ENCODE measurements around the gene CHIT1. TPM values are rescaled to one million over a fixed set of nuclear protein-coding genes. Genes with fewer than 3 reads are reported as not detected.
A peak's percentile ranks its signal among the peaks of the same experiment; 100 is the strongest.

Gene CHIT1
- total RNA-seq, 1 donor from 2014 or later, result not detected

DNA sequence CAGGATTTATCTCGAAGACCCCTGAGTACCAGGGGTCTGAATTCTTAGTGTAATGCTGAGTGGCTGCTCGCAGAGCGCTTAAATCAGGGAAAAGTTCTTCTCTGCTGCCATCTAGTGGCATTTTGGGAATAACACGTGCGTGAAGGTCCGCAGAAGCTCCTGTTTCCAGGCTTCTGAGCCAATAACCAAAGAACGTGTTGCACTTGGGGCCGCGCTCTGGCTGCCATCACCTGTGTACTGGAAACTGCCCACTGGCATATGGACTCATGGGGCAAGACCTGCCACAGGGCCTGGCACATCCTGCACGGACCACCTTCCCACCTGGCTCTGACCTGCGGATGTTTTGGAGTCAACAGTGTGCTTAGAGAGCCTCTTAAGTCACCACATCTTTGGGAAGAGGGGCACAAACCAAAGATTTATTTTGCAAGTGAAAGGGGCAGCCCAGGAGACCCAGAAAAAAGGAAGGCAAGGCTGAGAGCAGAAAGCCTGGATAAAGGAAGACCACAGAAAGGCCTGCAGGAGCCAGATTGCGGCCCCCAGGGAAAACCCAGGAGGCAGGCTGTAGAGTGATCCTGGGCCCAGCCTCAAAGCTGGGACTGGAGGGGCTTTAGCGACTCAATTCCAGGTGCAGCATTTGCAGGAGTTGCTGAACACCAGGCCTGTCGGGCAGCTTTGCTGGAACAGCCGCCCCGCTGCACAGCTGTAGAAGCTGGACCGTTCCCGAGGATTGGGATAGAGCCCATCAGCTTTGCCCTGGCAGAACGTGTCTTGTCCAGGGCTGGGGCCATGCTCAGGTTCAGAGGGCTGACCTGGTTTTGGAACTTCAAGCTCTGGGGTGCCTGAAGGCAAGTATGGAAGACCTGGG lies 13.0 kb downstream of the CHIT1 start:
- TF ChIP-seq, protein P1, sequence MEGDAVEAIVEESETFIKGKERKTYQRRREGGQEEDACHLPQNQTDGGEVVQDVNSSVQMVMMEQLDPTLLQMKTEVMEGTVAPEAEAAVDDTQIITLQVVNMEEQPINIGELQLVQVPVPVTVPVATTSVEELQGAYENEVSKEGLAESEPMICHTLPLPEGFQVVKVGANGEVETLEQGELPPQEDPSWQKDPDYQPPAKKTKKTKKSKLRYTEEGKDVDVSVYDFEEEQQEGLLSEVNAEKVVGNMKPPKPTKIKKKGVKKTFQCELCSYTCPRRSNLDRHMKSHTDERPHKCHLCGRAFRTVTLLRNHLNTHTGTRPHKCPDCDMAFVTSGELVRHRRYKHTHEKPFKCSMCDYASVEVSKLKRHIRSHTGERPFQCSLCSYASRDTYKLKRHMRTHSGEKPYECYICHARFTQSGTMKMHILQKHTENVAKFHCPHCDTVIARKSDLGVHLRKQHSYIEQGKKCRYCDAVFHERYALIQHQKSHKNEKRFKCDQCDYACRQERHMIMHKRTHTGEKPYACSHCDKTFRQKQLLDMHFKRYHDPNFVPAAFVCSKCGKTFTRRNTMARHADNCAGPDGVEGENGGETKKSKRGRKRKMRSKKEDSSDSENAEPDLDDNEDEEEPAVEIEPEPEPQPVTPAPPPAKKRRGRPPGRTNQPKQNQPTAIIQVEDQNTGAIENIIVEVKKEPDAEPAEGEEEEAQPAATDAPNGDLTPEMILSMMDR (conservative IDR thresholded peaks at IDR 0.05), result peak; percentile 90
- H3K27ac Mint-ChIP-seq, result no peak overlapping the region
- H3K9me3 Mint-ChIP-seq, result no peaks in the 10 kb centered on the region
- DNase-seq (ENCODE audit: extremely low spot score, unreplicated experiment), result no peak
- peaks cover 46% of the 10 kb centered on the region for H3K27me3 Mint-ChIP-seq
- peaks cover 10% of the 10 kb centered on the region for H3K4me1 Mint-ChIP-seq (ENCODE audit: unreplicated experiment)
- H3K36me3 Mint-ChIP-seq, result no peaks in the 10 kb centered on the region
- no peak overlapping the region for H3K4me3 Mint-ChIP-seq

DNA sequence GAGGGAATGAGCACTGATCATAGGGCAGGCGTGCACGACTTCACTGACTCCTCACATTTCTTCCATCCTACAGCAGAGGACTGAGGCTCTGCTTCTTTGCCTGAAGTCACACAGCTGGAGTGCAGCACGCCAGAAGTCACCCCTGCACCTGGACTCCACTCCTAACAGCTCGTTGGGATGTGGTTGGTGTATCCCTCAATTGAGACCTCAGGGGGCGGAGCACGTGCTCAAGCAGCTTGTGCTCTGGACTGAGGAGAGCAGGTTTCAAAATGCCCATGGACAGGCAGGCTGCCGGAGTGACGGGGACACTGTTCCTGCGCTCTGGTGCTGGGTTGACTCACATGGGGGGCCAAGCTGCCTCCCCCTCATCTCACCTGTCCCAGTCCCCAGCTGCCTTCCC lies 13.9 kb downstream of the CHIT1 start:
- Mint-ChIP-seq H3K9me3 (no peaks in the 10 kb centered on the region), H3K4me1 (ENCODE audit: unreplicated experiment) (peaks cover 10% of the 10 kb centered on the region), H3K36me3 (no peaks in the 10 kb centered on the region), H3K27me3 (peaks cover 45% of the 10 kb centered on the region), H3K27ac (no peak overlapping the region), H3K4me3 (no peak overlapping the region)
- TF ChIP-seq, protein P1 (conservative IDR thresholded peaks at IDR 0.05), result no peak
- no peak for DNase-seq (ENCODE audit: extremely low spot score, unreplicated experiment)

- no peaks in the 10 kb centered on the region for H3K9me3 Mint-ChIP-seq
- no peak overlapping the region for H3K4me3 Mint-ChIP-seq
- H3K27ac Mint-ChIP-seq, result no peak overlapping the region
- H3K27me3 Mint-ChIP-seq, result peaks cover 44% of the 10 kb centered on the region
- peaks cover 10% of the 10 kb centered on the region for H3K4me1 Mint-ChIP-seq (ENCODE audit: unreplicated experiment)
- TF ChIP-seq, protein P1 (conservative IDR thresholded peaks at IDR 0.05), result no peak
- no peaks in the 10 kb centered on the region for H3K36me3 Mint-ChIP-seq
- DNase-seq (ENCODE audit: extremely low spot score, unreplicated experiment), result no peak
Observed at GRCh38 chr1:203214871-203215270, 14.6 kb downstream of the CHIT1 start.

DNA sequence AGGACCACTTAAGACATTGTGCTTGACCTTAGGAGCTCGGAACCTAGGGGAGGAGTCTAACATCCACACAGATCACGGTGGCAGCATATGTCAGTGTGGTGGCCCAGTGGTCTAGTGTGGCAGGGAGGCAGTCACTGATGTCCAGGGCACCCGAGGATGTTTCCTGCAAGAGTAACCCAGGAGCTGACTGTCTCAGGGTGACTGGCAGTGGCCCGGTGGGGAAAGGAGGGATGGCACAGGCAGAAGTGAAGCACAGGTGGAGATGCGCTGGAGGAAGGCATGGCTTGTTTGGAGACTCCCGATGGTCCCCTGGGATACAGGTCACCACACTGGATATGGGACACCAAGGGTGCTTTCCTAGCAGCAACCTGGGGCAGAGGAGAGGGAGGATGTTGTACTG lies 16.3 kb downstream of the CHIT1 start:
- no peak for DNase-seq (ENCODE audit: extremely low spot score, unreplicated experiment)
- H3K9me3 Mint-ChIP-seq, result no peaks in the 10 kb centered on the region
- H3K4me3 Mint-ChIP-seq, result no peak overlapping the region
- no peaks in the 10 kb centered on the region for H3K36me3 Mint-ChIP-seq
- H3K27ac Mint-ChIP-seq, result no peak overlapping the region
- peaks cover 10% of the 10 kb centered on the region for H3K4me1 Mint-ChIP-seq (ENCODE audit: unreplicated experiment)
- peaks cover 33% of the 10 kb centered on the region for H3K27me3 Mint-ChIP-seq
- TF ChIP-seq, protein P1 (conservative IDR thresholded peaks at IDR 0.05), result no peak

DNA sequence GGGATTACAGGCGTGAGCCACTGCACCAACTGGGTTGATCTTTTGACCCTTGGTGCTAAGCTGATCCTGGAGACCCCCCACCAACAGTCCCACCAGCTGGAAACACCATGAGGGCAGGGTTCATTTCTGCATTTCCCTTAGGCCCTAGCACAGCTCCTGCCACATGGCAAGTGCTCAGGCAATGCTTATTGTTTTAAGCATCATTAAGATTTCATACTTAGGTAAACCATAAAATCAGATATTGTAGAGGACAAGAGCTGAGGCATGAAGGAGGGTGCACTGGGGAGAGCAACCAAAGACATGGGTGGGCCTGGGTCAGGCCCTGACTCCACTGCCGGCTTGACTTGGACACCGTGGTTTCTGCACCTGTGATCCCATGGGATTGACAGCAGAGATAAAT lies 17.7 kb downstream of the CHIT1 start:
- no peaks in the 10 kb centered on the region for H3K9me3 Mint-ChIP-seq
- no peaks in the 10 kb centered on the region for H3K36me3 Mint-ChIP-seq
- peaks cover 10% of the 10 kb centered on the region for H3K4me1 Mint-ChIP-seq (ENCODE audit: unreplicated experiment)
- no peak overlapping the region for H3K4me3 Mint-ChIP-seq
- H3K27me3 Mint-ChIP-seq, result peaks cover 31% of the 10 kb centered on the region
- TF ChIP-seq, protein P1 (conservative IDR thresholded peaks at IDR 0.05), result no peak
- H3K27ac Mint-ChIP-seq, result no peak overlapping the region
- no peak for DNase-seq (ENCODE audit: extremely low spot score, unreplicated experiment)
